CD14-positive monocyte (primary cell): Measurements from ENCODE around the gene GPR55. TPM values are rescaled to one million over a fixed set of nuclear protein-coding genes. Genes with fewer than 3 reads are reported as not detected.

Experiments used
- DNase-seq, 3 donors: peaks; one replicate each; pipeline ENCODE4 v3.0.0-alpha.2; 2011 to 2022
- H2AFZ ChIP-seq: 2 replicates; pipeline ENCODE4 v1.6.0; 2012; ENCODE audit warnings: mild to moderate bottlenecking, low read depth, low read length, inconsistent platforms; ENCODE audit not compliant: insufficient read depth, poor library complexity, severe bottlenecking
- H3K27ac ChIP-seq, 2 donors: 1 replicate in 1 of 2; 2 replicates in 1 of 2; pipeline ENCODE4 v1.5.1; 2012 to 2013; ENCODE audit warnings: low read length in 2 of 2, control low read depth in 1 of 2, inconsistent platforms in 1 of 2, low read depth in 1 of 2, mild to moderate bottlenecking in 1 of 2
- H3K27me3 ChIP-seq, 2 donors: one replicate each; pipeline versions ENCODE4 v1.6.0 to v1.6.1; 2011 to 2013; ENCODE audit warnings: low read length in 2 of 2; ENCODE audit not compliant: control insufficient read depth in 2 of 2, insufficient read depth in 2 of 2
- H3K36me3 ChIP-seq, 2 donors: replicated peaks in 1 of 2; 1 replicate in 1 of 2; 2 replicates in 1 of 2; pipeline versions ENCODE4 v1.5.1 to v1.6.1; 2012 to 2013; ENCODE audit warnings: low read length in 2 of 2, control low read depth in 1 of 2, inconsistent platforms in 1 of 2, mild to moderate bottlenecking in 1 of 2; ENCODE audit not compliant: insufficient read depth in 2 of 2, control insufficient read depth in 1 of 2
- H3K4me1 ChIP-seq, 2 donors: 1 replicate in 1 of 2; 2 replicates in 1 of 2; pipeline versions ENCODE4 v1.5.1 to v1.6.1; 2012 to 2013; ENCODE audit warnings: low read length in 2 of 2, control low read depth in 1 of 2, inconsistent platforms in 1 of 2, mild to moderate bottlenecking in 1 of 2, moderate library complexity in 1 of 2; ENCODE audit not compliant: insufficient read depth in 2 of 2, control insufficient read depth in 1 of 2
- H3K4me2 ChIP-seq: replicated peaks from 2 replicates; pipeline ENCODE3; 2012; ENCODE audit warnings: low read length, moderate library complexity, mild to moderate bottlenecking; ENCODE audit not compliant: poor library complexity, severe bottlenecking; ENCODE audit errors: extremely low read depth
- H3K4me3 ChIP-seq, 3 experiments: fragments of 200-600 bp in 1 of 3; sonication (generic) in 1 of 3; replicated peaks in 1 of 3; 1 replicate in 2 of 3; 2 replicates in 1 of 3; pipeline ENCODE4 v1.5.1; 2011 to 2013; ENCODE audit warnings: low read length in 3 of 3, mild to moderate bottlenecking in 3 of 3, control low read depth in 2 of 3, low read depth in 2 of 3, inconsistent platforms in 1 of 3, moderate library complexity in 1 of 3
- H3K79me2 ChIP-seq: 2 replicates; pipeline ENCODE4 v1.6.0; 2012; ENCODE audit warnings: mild to moderate bottlenecking, control low read depth, inconsistent platforms, low read length, moderate library complexity; ENCODE audit not compliant: insufficient read depth
- H3K9ac ChIP-seq: 2 replicates; pipeline ENCODE4 v1.6.0; 2017; ENCODE audit warnings: low read length, mild to moderate bottlenecking; ENCODE audit not compliant: insufficient read depth, poor library complexity, severe bottlenecking
- H3K9me3 ChIP-seq, 2 donors: replicated peaks in 1 of 2; 1 replicate in 1 of 2; 2 replicates in 1 of 2; pipeline versions ENCODE4 v1.5.1 to v1.6.1; 2012 to 2013; ENCODE audit warnings: low read length in 2 of 2, control low read depth in 1 of 2; ENCODE audit not compliant: control insufficient read depth in 1 of 2, insufficient read depth in 1 of 2
- H4K20me1 ChIP-seq: 2 replicates; pipeline ENCODE4 v1.6.0; 2012; ENCODE audit warnings: mild to moderate bottlenecking, low read length, control low read depth, moderate library complexity; ENCODE audit not compliant: insufficient read depth
- H3K27ac Mint-ChIP-seq, 7 donors: one replicate each; pipeline ENCODE4 v1.8.0; 2020; ENCODE audit warnings: mild to moderate bottlenecking in 7 of 7, mixed read lengths in 7 of 7, moderate library complexity in 6 of 7, inconsistent platforms in 2 of 7
- H3K27me3 Mint-ChIP-seq, 3 donors: one replicate each; pipeline ENCODE4 v1.8.0; 2021 to 2022; ENCODE audit warnings: low read depth in 3 of 3, mild to moderate bottlenecking in 3 of 3, mixed read lengths in 3 of 3, moderate library complexity in 3 of 3, inconsistent platforms in 1 of 3
- H3K36me3 Mint-ChIP-seq, 2 donors: one replicate each; pipeline ENCODE4 v1.8.0; 2020; ENCODE audit warnings: mixed read lengths in 2 of 2, inconsistent platforms in 1 of 2, mild to moderate bottlenecking in 1 of 2
- H3K4me1 Mint-ChIP-seq: one replicate; pipeline ENCODE4 v1.8.0; 2020; ENCODE audit warnings: mild to moderate bottlenecking, mixed read lengths
- H3K4me3 Mint-ChIP-seq, 2 donors: one replicate each; pipeline ENCODE4 v1.8.0; 2020; ENCODE audit warnings: mild to moderate bottlenecking in 2 of 2, mixed read lengths in 2 of 2, moderate library complexity in 1 of 2
- H3K9me3 Mint-ChIP-seq, 7 donors: one replicate each; pipeline ENCODE4 v1.8.0; 2020 to 2022; ENCODE audit warnings: mixed read lengths in 7 of 7, mild to moderate bottlenecking in 6 of 7, moderate library complexity in 6 of 7, inconsistent platforms in 2 of 7
- CTCF ChIP-seq: fragments of 200-600 bp; IDR thresholded peaks from one replicate; pipeline ENCODE4 v1.8.0; 2022; ENCODE audit warnings: antibody characterized with exemption, mild to moderate bottlenecking
- WGBS: methylation state at CpG from one replicate; pipeline ENCODE4 v1.1.5; 2013; ENCODE audit warnings: missing lambda C conversion rate; ENCODE audit not compliant: insufficient coverage; 5-methylcytosine and 5-hydroxymethylcytosine counted together
- intact Hi-C, 2 donors: fragments of 100-400 bp; cut with micrococcal nuclease; formaldehyde crosslinking; loops; one replicate each; pipeline versions ENCODE4 v1.15.0 to v1.15.1; 2023
- polyA plus RNA-seq, 3 donors: library from polyadenylated mRNA; depleted of rRNA in 1 of 3; unstranded in 2 of 3; stranded (reverse) in 1 of 3; fragments of 300-500 nt in 2 of 3; fragments of >200 nt in 1 of 3; fragmentation: Illumina TruSeq in 2 of 3; gene quantifications; 1 replicate in 2 of 3; 2 replicates in 1 of 3; pipeline ENCODE4 v1.2.3, GENCODE V29; 2012 to 2021

The GPR55 gene
- polyA plus RNA-seq, 3 donors, result 0.11 to 0.12 TPM; not detected in 1

GRCh38 chr2:230930149-230930780, 5.2 kb upstream of the GPR55 start:
- DNase-seq, result no peak
- Mint-ChIP-seq H3K27me3 (peaks cover 0 to 5% (median 1%) of the 10 kb centered on the region in 3 donors), H3K9me3 (peaks cover under 1 to 6% (median 2%) of the 10 kb centered on the region in 7 donors), H3K27ac (no peak overlapping the region), H3K4me3 (no peak overlapping the region), H3K36me3 (no peaks in the 10 kb centered on the region), H3K4me1 (peaks cover 37% of the 10 kb centered on the region)
- Histone ChIP-seq H3K4me3 (no peak overlapping the region), H3K79me2 (no peaks in the 10 kb centered on the region), H4K20me1 (no peaks in the 10 kb centered on the region), H3K4me1 (peaks cover 27 to 31% of the 10 kb centered on the region in 2 donors), H3K27ac (no peak overlapping the region), H2AFZ (no peak overlapping the region), H3K9me3 (peaks cover under 1 to 7% of the 10 kb centered on the region in 2 donors), H3K9ac (no peak overlapping the region), H3K36me3 (no peaks in the 10 kb centered on the region), H3K27me3 (no peaks in the 10 kb centered on the region), H3K4me2 (no peak overlapping the region)
- no peak for TF ChIP-seq CTCF
- 75% methylated on average over 3 of the region's 7 CpGs for WGBS
- intact Hi-C loops, result no loop called here

DNA sequence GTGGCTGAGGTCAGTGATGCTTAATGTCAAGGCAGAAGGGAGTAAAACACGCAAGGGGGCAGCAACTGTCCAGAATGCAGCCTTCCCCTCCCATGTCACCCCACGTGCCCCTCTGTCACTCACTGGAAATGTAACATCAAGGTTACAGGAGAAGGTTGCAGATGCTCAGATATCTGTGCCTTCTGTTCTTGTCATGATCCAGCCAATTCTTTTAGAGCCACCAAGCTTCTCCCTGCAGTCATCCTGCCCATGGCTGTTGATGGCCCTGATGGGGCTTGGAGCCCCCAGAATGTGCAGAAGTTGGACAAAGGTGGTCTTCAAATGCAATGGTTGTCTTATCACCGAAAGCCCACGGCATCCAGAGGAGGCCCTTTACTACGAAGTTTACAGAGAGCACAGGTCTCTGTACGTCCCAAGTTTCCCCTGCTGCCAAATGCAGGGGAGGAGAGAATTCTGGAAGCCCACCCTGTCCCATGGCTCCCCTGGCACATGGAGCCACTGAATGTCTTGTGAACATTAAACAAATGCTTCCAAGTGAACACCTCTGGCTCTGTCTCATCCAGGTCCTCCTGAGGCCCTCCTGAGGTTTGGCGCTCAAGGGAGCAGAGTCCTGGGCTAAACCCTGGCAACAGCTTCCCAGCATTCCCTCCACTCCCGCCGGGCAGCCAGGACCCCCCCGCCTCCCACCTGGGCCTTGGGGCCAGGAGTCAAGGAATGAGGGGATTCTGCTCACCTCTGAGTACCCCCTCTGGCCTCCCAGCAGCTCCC, 4.5 kb upstream of the GPR55 start:
- peaks cover 44% of the 10 kb centered on the region for H3K4me1 Mint-ChIP-seq

More for the DNA sequence above, 4.5 kb upstream of the GPR55 start:
- no peaks in the 10 kb centered on the region for H3K27me3 ChIP-seq
- Mint-ChIP-seq H3K27me3 (peaks cover 0 to 5% (median 1%) of the 10 kb centered on the region in 3 donors), H3K36me3 (no peaks in the 10 kb centered on the region), H3K27ac (no peak overlapping the region), H3K4me3 (no peak overlapping the region), H3K9me3 (peaks cover 0 to 3% (median 0%) of the 10 kb centered on the region in 7 donors)
- no peak overlapping the region for H3K4me3 ChIP-seq
- H3K9ac ChIP-seq, result no peak overlapping the region
- no peaks in the 10 kb centered on the region for H4K20me1 ChIP-seq
- H3K9me3 ChIP-seq, result no peaks in the 10 kb centered on the region
- no peak for TF ChIP-seq CTCF
- no peak overlapping the region for H3K4me2 ChIP-seq
- WGBS, result 95% methylated on average over 5 of the region's 10 CpGs
- peaks cover 34 to 38% of the 10 kb centered on the region in 2 donors for H3K4me1 ChIP-seq
- intact Hi-C loops, result no loop called here
- no peaks in the 10 kb centered on the region for H3K79me2 ChIP-seq
- no peak overlapping the region for H2AFZ ChIP-seq
- H3K36me3 ChIP-seq, result no peaks in the 10 kb centered on the region
- no peak overlapping the region for H3K27ac ChIP-seq
- DNase-seq, result no peak
